ENCODE results near the gene AOPEP. TPM values are rescaled to one million over a fixed set of nuclear protein-coding genes. Genes with fewer than 3 reads are reported as not detected.

Gene AOPEP
- total and polyA plus RNA-seq, 11 donors: 105 to 310 (median 185) TPM

- Histone ChIP-seq H3K4me1 (peaks cover 0 to 71% (median 47%) of the 10 kb centered on the region in 12 donors), H3K4me3 (no peak overlapping the region), H3K27me3 (no peaks in the 10 kb centered on the region), H3K36me3 (peaks cover 0 to 8% (median 0%) of the 10 kb centered on the region in 9 donors), H3K9me3 (no peaks in the 10 kb centered on the region), H3K27ac (no peak overlapping the region)
- ATAC-seq (no peak), DNase-seq (no peak)
- intact Hi-C loops (cut with DNase I): loop anchor here in 1 of 10 donors (10.0 kb wide), 1 partner anchor 60 kb away; no protein-coding TSS in a partner anchor
- WGBS, 4 donors: 95 to 99% (median 96%) methylated on average over 5 of the region's 5 CpGs
- no peak for TF ChIP-seq POLR2A (IDR thresholded peaks at IDR 0.05)
- TF ChIP-seq, protein P1, sequence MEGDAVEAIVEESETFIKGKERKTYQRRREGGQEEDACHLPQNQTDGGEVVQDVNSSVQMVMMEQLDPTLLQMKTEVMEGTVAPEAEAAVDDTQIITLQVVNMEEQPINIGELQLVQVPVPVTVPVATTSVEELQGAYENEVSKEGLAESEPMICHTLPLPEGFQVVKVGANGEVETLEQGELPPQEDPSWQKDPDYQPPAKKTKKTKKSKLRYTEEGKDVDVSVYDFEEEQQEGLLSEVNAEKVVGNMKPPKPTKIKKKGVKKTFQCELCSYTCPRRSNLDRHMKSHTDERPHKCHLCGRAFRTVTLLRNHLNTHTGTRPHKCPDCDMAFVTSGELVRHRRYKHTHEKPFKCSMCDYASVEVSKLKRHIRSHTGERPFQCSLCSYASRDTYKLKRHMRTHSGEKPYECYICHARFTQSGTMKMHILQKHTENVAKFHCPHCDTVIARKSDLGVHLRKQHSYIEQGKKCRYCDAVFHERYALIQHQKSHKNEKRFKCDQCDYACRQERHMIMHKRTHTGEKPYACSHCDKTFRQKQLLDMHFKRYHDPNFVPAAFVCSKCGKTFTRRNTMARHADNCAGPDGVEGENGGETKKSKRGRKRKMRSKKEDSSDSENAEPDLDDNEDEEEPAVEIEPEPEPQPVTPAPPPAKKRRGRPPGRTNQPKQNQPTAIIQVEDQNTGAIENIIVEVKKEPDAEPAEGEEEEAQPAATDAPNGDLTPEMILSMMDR (IDR thresholded peaks at IDR 0.05): no peak
Measured at GRCh38 chr9:94804316-94804715, 77.8 kb downstream of the AOPEP start.

- 90 to 91% (median 91%) methylated on average over 8 of the region's 8 CpGs for WGBS, 4 donors
- H3K9me3 ChIP-seq: no peaks in the 10 kb centered on the region
- peaks cover 0 to 66% (median 47%) of the 10 kb centered on the region in 12 donors for H3K4me1 ChIP-seq
- H3K36me3 ChIP-seq: peaks cover 0 to 8% (median 0%) of the 10 kb centered on the region in 9 donors
- ATAC-seq (no peak), DNase-seq (no peak)
- peak overlapping the region in 4 of 12 donors; percentile 7 to 57 (median 50) for H3K27ac ChIP-seq
- intact Hi-C loops (cut with DNase I): loop anchor here in 3 of 10 donors (5.0 to 10.0 kb wide), 3 partner anchors 60 to 207 kb away; no protein-coding TSS in a partner anchor
- TF ChIP-seq POLR2A (IDR thresholded peaks at IDR 0.05): no peak
- TF ChIP-seq, protein P1 (IDR thresholded peaks at IDR 0.05): no peak
- H3K4me3 ChIP-seq: no peak overlapping the region
- no peaks in the 10 kb centered on the region for H3K27me3 ChIP-seq
Measured at GRCh38 chr9:94805051-94805489, 78.6 kb downstream of the AOPEP start.

DNA sequence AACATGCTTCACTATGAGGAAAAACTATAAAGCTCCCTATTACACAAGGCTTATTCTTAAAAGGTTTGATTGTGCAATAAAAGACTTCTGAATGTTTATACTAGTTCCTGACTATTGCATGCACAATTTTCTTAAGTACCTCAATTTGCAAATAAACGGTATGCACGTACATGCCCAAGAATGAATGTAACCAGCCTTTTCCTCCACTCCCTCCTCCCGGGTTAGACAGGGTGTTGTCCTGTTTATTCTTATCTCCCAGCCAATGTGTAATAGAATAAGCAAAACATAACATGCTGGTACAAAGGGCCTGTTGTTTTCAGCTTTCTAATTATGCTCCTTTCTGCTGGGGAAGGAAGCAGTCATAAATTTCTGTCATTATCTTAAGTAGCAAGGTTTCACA is 79.1 kb downstream of the AOPEP start:
- Histone ChIP-seq H3K4me1 (peaks cover 0 to 61% (median 46%) of the 10 kb centered on the region in 12 donors), H3K4me3 (no peak overlapping the region), H3K9me3 (no peaks in the 10 kb centered on the region), H3K27me3 (no peaks in the 10 kb centered on the region), H3K36me3 (peaks cover 0 to 8% (median 0%) of the 10 kb centered on the region in 9 donors), H3K27ac (peak overlapping the region in 9 of 12 donors; percentile 7 to 57 (median 16))
- no peak for DNase-seq
- peak in 2 of 4 donors; percentile 57 to 59 for ATAC-seq
- TF ChIP-seq POLR2A (IDR thresholded peaks at IDR 0.05): no peak
- TF ChIP-seq, protein P1 (IDR thresholded peaks at IDR 0.05): no peak
- WGBS, 4 donors: 25 to 42% (median 28%) methylated on average over 3 of the region's 3 CpGs
- intact Hi-C loops (cut with DNase I): loop anchor here in 3 of 10 donors (5.0 to 10.0 kb wide), 3 partner anchors 59 to 207 kb away; no protein-coding TSS in a partner anchor

GRCh38 chr9:94806307-94806893 is 79.9 kb downstream of the AOPEP start:
- TF ChIP-seq POLR2A (IDR thresholded peaks at IDR 0.05): no peak
- TF ChIP-seq, protein P1 (IDR thresholded peaks at IDR 0.05): no peak
- no peaks in the 10 kb centered on the region for H3K9me3 ChIP-seq
- DNase-seq: no peak
- no peak for ATAC-seq
- H3K36me3 ChIP-seq: peaks cover 0 to 8% (median 0%) of the 10 kb centered on the region in 9 donors
- intact Hi-C loops (cut with DNase I): loop anchor here in 3 of 10 donors (5.0 to 10.0 kb wide), 3 partner anchors 58 to 206 kb away; no protein-coding TSS in a partner anchor
- H3K27ac ChIP-seq: peak overlapping the region in 7 of 12 donors; percentile 8 to 57 (median 16)
- H3K4me1 ChIP-seq: peaks cover 0 to 57% (median 43%) of the 10 kb centered on the region in 12 donors
- H3K27me3 ChIP-seq: no peaks in the 10 kb centered on the region
- 88 to 95% (median 93%) methylated on average over 3 of the region's 3 CpGs for WGBS, 4 donors
- no peak overlapping the region for H3K4me3 ChIP-seq

All from heart left ventricle (tissue), 16 donors.